ENCODE measurements around the gene BCAT1.

Gene BCAT1

GRCh38 chr12:24900196-24900595 is 48.7 kb downstream of the BCAT1 start:
- no peak overlapping the region for H2AFZ ChIP-seq (ENCODE audit: low read depth, low read length)
- H4K20me1 ChIP-seq (ENCODE audit: insufficient read depth, low read length), result no peaks in the 10 kb centered on the region
- H3K27me3 ChIP-seq (ENCODE audit: insufficient read depth, low read length, poor library complexity), result no peaks in the 10 kb centered on the region
- no peak overlapping the region for H3K27ac ChIP-seq (ENCODE audit: low read length)
- TF ChIP-seq CTCF (IDR thresholded peaks at IDR 0.05; ENCODE audit: borderline replicate concordance, extremely low read depth, low read length, poor library complexity, severe bottlenecking), result no peak
- TF ChIP-seq EZH2 (IDR thresholded peaks at IDR 0.05; ENCODE audit: borderline replicate concordance, low read depth, low read length, severe bottlenecking), result no peak
- no peaks in the 10 kb centered on the region for H3K9me3 ChIP-seq (ENCODE audit: insufficient read depth, low read length, severe bottlenecking)
- no peak for ATAC-seq (ENCODE audit: insufficient read depth, low read depth)
- no peak overlapping the region for H3K4me3 ChIP-seq (ENCODE audit: low read depth in 1 of 2, low read length in 2 of 2)
- no peak overlapping the region for H3K4me2 ChIP-seq (ENCODE audit: insufficient read depth, low read length)
- no peak for DNase-seq
- H3K4me1 ChIP-seq (ENCODE audit: insufficient read depth, low read length), result peaks cover 21% of the 10 kb centered on the region
- H3K36me3 ChIP-seq (ENCODE audit: insufficient read depth, low read length), result peaks cover 11% of the 10 kb centered on the region; the same call in 1 of the 2 replicates
- peaks cover 40% of the 10 kb centered on the region for H3K79me2 ChIP-seq (ENCODE audit: insufficient read depth, low read length)
- H3K9ac ChIP-seq (ENCODE audit: low read depth, low read length), result no peak overlapping the region

GRCh38 chr12:24899503-24900075 is 49.3 kb downstream of the BCAT1 start:
- H3K9me3 ChIP-seq (ENCODE audit: insufficient read depth, low read length, severe bottlenecking), result no peaks in the 10 kb centered on the region
- no peak overlapping the region for H3K27ac ChIP-seq (ENCODE audit: low read length)
- H3K4me1 ChIP-seq (ENCODE audit: insufficient read depth, low read length), result peaks cover 21% of the 10 kb centered on the region
- DNase-seq (no peak), ATAC-seq (ENCODE audit: insufficient read depth, low read depth) (no peak)
- H3K27me3 ChIP-seq (ENCODE audit: insufficient read depth, low read length, poor library complexity), result no peaks in the 10 kb centered on the region
- H3K79me2 ChIP-seq (ENCODE audit: insufficient read depth, low read length), result peaks cover 34% of the 10 kb centered on the region
- TF ChIP-seq CTCF (IDR thresholded peaks at IDR 0.05; ENCODE audit: borderline replicate concordance, extremely low read depth, low read length, poor library complexity, severe bottlenecking) (no peak), EZH2 (IDR thresholded peaks at IDR 0.05; ENCODE audit: borderline replicate concordance, low read depth, low read length, severe bottlenecking) (no peak)
- no peak overlapping the region for H3K4me2 ChIP-seq (ENCODE audit: insufficient read depth, low read length)
- H2AFZ ChIP-seq (ENCODE audit: low read depth, low read length), result no peak overlapping the region
- peaks cover 13% of the 10 kb centered on the region; the same call in 1 of the 2 replicates for H3K36me3 ChIP-seq (ENCODE audit: insufficient read depth, low read length)
- H3K4me3 ChIP-seq (ENCODE audit: low read depth in 1 of 2, low read length in 2 of 2), result no peak overlapping the region
- no peak overlapping the region for H3K9ac ChIP-seq (ENCODE audit: low read depth, low read length)
- H4K20me1 ChIP-seq (ENCODE audit: insufficient read depth, low read length), result peaks cover 2% of the 10 kb centered on the region; the same call in 1 of the 2 replicates

- no peak for TF ChIP-seq EZH2 (IDR thresholded peaks at IDR 0.05; ENCODE audit: borderline replicate concordance, low read depth, low read length, severe bottlenecking)
- no peak for TF ChIP-seq CTCF (IDR thresholded peaks at IDR 0.05; ENCODE audit: borderline replicate concordance, extremely low read depth, low read length, poor library complexity, severe bottlenecking)
- Histone ChIP-seq H3K4me1 (ENCODE audit: insufficient read depth, low read length) (peaks cover 16% of the 10 kb centered on the region), H3K9ac (ENCODE audit: low read depth, low read length) (no peak overlapping the region), H4K20me1 (ENCODE audit: insufficient read depth, low read length) (peaks cover 2% of the 10 kb centered on the region; the same call in 1 of the 2 replicates), H2AFZ (ENCODE audit: low read depth, low read length) (no peak overlapping the region), H3K36me3 (ENCODE audit: insufficient read depth, low read length) (peaks cover 20% of the 10 kb centered on the region), H3K27me3 (ENCODE audit: insufficient read depth, low read length, poor library complexity) (no peaks in the 10 kb centered on the region), H3K9me3 (ENCODE audit: insufficient read depth, low read length, severe bottlenecking) (no peaks in the 10 kb centered on the region), H3K27ac (ENCODE audit: low read length) (no peak overlapping the region), H3K4me3 (ENCODE audit: low read depth in 1 of 2, low read length in 2 of 2) (no peak overlapping the region), H3K79me2 (ENCODE audit: insufficient read depth, low read length) (peaks cover 31% of the 10 kb centered on the region), H3K4me2 (ENCODE audit: insufficient read depth, low read length) (no peak overlapping the region)
- no peak for DNase-seq
- no peak for ATAC-seq (ENCODE audit: insufficient read depth, low read depth)
These were observed 50.3 kb downstream of the BCAT1 start for GRCh38 chr12:24898606-24899005.

Data from DND-41 (cell line).